ENCODE results near the gene ERMN.
"Not testable (repeated sequence)": the region's sequence is repeated elsewhere in the genome, so short reads cannot be mapped to it uniquely, and the experiment has no call there.

Gene ERMN

DNA sequence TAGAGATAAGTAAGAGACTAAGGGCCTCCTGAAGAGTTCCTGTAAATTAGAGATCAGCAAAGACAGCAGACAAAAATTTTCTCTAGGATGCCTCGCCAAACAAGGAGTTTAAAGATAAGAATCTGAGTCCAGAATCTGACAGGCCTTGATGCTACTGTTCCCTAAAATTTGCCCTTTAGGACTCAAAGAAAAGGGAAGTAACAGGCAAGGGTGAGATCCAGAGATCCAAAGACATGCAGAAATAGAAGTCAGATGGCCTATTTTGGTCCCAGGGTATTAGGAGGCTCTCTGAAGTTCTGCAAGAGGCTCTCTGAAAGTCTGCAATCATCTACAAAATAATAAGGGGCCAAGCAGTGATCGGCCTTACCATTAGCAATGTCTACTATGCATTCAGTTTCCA lies 35.1 kb downstream of the ERMN start:
- no peak for DNase-seq

GRCh38 chr2:157287160-157287559 lies 38.5 kb downstream of the ERMN start:
- no peak for DNase-seq

GRCh38 chr2:157283468-157283867 lies 42.2 kb downstream of the ERMN start:
- no peak for DNase-seq

GRCh38 chr2:157281316-157281715 lies 44.3 kb downstream of the ERMN start:
- no peak for DNase-seq

DNA sequence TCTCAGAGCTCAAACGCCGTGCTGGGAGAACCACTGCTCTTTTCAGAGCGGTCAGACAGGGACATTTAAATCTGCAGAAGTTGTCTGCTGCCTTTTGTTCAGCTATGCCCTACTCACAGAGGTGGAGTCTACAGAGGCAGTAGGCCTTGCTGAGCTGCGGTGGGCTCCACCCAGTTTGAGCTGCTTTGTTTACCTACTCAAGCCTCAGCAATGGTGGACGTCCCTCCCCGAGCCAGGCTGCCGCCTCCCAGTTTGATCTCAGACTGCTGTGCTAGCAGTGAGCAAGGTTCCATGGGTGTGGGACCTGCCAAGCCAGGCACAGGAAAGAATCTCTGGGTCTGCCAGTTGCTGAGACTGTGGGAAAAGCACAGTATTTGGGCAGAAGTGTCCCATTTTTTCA lies 46.3 kb downstream of the ERMN start:
- DNase-seq = not testable (repeated sequence)

GRCh38 chr2:157271590-157272203 lies 53.9 kb downstream of the ERMN start:
- DNase-seq = no peak

GRCh38 chr2:157269922-157270321 lies 55.7 kb downstream of the ERMN start:
- DNase-seq = no peak

- DNase-seq = no peak
Measured at GRCh38 chr2:157269060-157269459, 56.6 kb downstream of the ERMN start.
